Thyroid gland (tissue), 4 donors: ENCODE data around the gene IL27RA. TPM values are rescaled to one million over a fixed set of nuclear protein-coding genes. Genes with fewer than 3 reads are reported as not detected.
A peak's percentile ranks its signal among the peaks of the same experiment; 100 is the strongest.

Experiments used
- DNase-seq, 2 donors: peaks; one replicate each; pipeline ENCODE4 v3.0.0-alpha.2; 2019
- H3K27ac ChIP-seq, 3 donors: fragments of 200-600 bp; sonication (generic); 1 replicate in 2 of 3; 2 replicates in 1 of 3; pipeline ENCODE4 v1.5.1; 2016 to 2019; ENCODE audit warnings: mild to moderate bottlenecking in 1 of 3, moderate library complexity in 1 of 3
- H3K27me3 ChIP-seq: fragments of 200-600 bp; sonication (generic); one replicate; pipeline ENCODE4 v1.5.1; 2019
- H3K36me3 ChIP-seq, 2 donors: fragments of 200-600 bp; sonication (generic); one replicate each; pipeline ENCODE4 v1.5.1; 2016 to 2019
- H3K4me1 ChIP-seq, 2 donors: fragments of 200-600 bp; sonication (generic); one replicate each; pipeline ENCODE4 v1.5.1; 2017 to 2019
- H3K4me3 ChIP-seq, 3 donors: fragments of 200-600 bp; sonication (generic); replicated peaks in 1 of 3; 1 replicate in 2 of 3; 2 replicates in 1 of 3; pipeline ENCODE4 v1.5.1; 2016; ENCODE audit warnings: mild to moderate bottlenecking in 1 of 3
- H3K9me3 ChIP-seq: fragments of 200-600 bp; sonication (generic); one replicate; pipeline ENCODE4 v1.5.1; 2017
- POLR2A ChIP-seq, 2 donors: fragments of 450-650 bp; IDR thresholded peaks; one replicate each; pipeline ENCODE4 v1.6.1; 2017; ENCODE audit warnings: antibody characterized with exemption in 2 of 2, mild to moderate bottlenecking in 2 of 2, moderate library complexity in 1 of 2
- WGBS, 2 donors: methylation state at CpG; one replicate each; pipeline ENCODE4 v1.1.5; 2017; 5-methylcytosine and 5-hydroxymethylcytosine counted together
- intact Hi-C: fragments of 100-400 bp; cut with DNase I; formaldehyde crosslinking; loops from one replicate; pipeline ENCODE4 v1.15.1; 2023
- total RNA-seq, 4 donors: library from RNA; depleted of rRNA; stranded (reverse); fragments of >200 nt; gene quantifications; one replicate each; pipeline ENCODE4 v1.2.3, GENCODE V29; 2016
- TF ChIP-seq, protein P1 (sequence below), 6 experiments: fragments of 200-600 bp in 3 of 6; fragments of 450-650 bp in 3 of 6; sonication (generic) in 3 of 6; IDR thresholded peaks; one replicate each; pipeline ENCODE4 v1.5.1; 2016 to 2019; ENCODE audit warnings: antibody characterized with exemption in 6 of 6, mild to moderate bottlenecking in 2 of 6, inconsistent platforms in 1 of 6, moderate library complexity in 1 of 6

IL27RA gene
- total RNA-seq, 4 donors from 2014 or later: 1.9 to 4.9 (median 3.4) TPM

DNA sequence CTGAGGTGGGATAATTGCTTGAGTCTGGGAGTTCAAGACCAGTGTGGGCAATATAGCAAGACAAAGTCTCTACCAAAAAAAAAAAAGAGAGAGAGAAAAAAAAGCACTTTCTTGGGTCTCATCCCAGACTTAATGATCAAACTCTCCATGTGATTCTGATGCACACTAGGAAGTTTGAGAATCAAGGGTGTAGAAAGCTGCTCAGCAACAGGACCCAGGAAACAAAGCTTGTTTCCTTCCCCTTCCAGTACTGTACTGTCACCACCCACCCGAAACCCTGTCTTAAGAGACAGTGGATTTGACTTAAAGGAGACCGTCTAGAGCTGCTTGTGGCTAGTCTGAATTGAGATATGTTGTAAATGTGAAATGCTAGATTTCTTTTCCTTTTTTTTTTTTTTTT, 46.8 kb downstream of the IL27RA start:
- no peak overlapping the region for H3K4me3 ChIP-seq
- no peaks in the 10 kb centered on the region for H3K27me3 ChIP-seq
- no peak overlapping the region for H3K27ac ChIP-seq
- no peaks in the 10 kb centered on the region for H3K9me3 ChIP-seq
- no peak for DNase-seq
- H3K36me3 ChIP-seq: no peaks in the 10 kb centered on the region
- TF ChIP-seq, protein P1, sequence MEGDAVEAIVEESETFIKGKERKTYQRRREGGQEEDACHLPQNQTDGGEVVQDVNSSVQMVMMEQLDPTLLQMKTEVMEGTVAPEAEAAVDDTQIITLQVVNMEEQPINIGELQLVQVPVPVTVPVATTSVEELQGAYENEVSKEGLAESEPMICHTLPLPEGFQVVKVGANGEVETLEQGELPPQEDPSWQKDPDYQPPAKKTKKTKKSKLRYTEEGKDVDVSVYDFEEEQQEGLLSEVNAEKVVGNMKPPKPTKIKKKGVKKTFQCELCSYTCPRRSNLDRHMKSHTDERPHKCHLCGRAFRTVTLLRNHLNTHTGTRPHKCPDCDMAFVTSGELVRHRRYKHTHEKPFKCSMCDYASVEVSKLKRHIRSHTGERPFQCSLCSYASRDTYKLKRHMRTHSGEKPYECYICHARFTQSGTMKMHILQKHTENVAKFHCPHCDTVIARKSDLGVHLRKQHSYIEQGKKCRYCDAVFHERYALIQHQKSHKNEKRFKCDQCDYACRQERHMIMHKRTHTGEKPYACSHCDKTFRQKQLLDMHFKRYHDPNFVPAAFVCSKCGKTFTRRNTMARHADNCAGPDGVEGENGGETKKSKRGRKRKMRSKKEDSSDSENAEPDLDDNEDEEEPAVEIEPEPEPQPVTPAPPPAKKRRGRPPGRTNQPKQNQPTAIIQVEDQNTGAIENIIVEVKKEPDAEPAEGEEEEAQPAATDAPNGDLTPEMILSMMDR (IDR thresholded peaks at IDR 0.05): no peak
- TF ChIP-seq POLR2A (IDR thresholded peaks at IDR 0.05): no peak
- 78 to 91% methylated on average over 2 of the region's 2 CpGs for WGBS, 2 donors
- intact Hi-C loops: no loop called here
- H3K4me1 ChIP-seq: peaks cover 23 to 27% of the 10 kb centered on the region in 2 donors

GRCh38 chr19:14080887-14081796, 49.6 kb downstream of the IL27RA start:
- WGBS, 2 donors: 1% methylated on average over 49 to 50 of the region's 50 CpGs
- peak overlapping the region; percentile 72 to 89 (median 72) for H3K27ac ChIP-seq
- H3K36me3 ChIP-seq: no peaks in the 10 kb centered on the region
- H3K27me3 ChIP-seq: no peaks in the 10 kb centered on the region
- H3K9me3 ChIP-seq: no peaks in the 10 kb centered on the region
- H3K4me1 ChIP-seq: peaks cover 14 to 20% of the 10 kb centered on the region in 2 donors
- TF ChIP-seq, protein P1 (IDR thresholded peaks at IDR 0.05): peak in 1 of 6 experiments; percentile 19
- peak in 1 of 2 donors; percentile 80 for TF ChIP-seq POLR2A (IDR thresholded peaks at IDR 0.05)
- peak; percentile 99 to 100 for DNase-seq
- H3K4me3 ChIP-seq: peak overlapping the region; percentile 11 to 76 (median 60)
- intact Hi-C loops: no loop called here

DNA sequence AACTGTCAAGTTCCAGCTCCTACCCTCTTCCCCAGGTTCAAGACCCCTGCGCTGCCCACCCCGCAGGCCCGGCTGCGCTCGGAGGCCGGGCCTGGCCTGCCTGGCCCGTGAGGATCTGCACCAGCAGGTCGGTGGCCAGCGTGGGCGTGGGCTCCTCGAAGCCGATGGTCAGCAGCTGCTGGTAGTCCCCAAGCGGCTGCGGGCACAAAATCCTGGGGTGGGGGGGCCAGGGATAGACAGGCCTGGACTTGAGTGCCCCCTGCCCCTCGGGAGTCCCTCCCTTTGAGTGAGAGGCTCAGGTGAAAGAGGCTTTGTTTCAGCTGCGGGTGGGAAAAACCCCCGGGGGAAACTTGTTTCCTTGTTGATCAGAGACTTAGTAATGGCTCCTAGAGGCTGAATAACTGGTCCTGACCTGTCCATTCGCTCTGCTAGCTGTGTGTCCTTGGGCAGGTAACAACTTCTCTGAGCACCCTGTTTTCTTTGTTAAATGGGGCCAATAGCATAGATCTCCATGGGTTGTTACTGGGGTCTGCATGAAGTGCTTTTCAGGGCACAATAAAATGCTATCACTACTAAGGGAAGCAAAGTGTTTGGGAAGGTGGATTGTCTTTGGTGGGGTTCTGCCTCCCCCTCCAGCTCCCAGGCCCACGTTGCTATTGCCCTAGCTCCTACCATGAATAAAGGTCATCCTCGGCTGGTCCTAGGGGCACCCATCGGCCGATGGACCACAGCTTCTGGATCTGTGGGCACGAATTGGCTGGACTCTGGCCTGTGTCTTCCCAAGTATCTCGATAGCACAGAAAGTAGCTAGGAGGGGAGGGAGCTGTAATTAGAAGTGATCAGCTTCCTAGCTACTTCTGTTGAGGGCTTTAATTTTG, 50.5 kb downstream of the IL27RA start:
- peak overlapping the region; percentile 11 to 76 (median 60) for H3K4me3 ChIP-seq
- peak overlapping the region; percentile 61 to 89 (median 72) for H3K27ac ChIP-seq
- TF ChIP-seq, protein P1 (IDR thresholded peaks at IDR 0.05): no peak
- TF ChIP-seq POLR2A (IDR thresholded peaks at IDR 0.05): no peak
- WGBS, 2 donors: 18 to 31% methylated on average over 17 to 23 of the region's 24 CpGs
- DNase-seq: peak; percentile 46 to 61
- intact Hi-C loops: no loop called here
- H3K9me3 ChIP-seq: no peaks in the 10 kb centered on the region
- H3K36me3 ChIP-seq: no peaks in the 10 kb centered on the region
- no peaks in the 10 kb centered on the region for H3K27me3 ChIP-seq
- peaks cover 14 to 28% of the 10 kb centered on the region in 2 donors for H3K4me1 ChIP-seq

DNA sequence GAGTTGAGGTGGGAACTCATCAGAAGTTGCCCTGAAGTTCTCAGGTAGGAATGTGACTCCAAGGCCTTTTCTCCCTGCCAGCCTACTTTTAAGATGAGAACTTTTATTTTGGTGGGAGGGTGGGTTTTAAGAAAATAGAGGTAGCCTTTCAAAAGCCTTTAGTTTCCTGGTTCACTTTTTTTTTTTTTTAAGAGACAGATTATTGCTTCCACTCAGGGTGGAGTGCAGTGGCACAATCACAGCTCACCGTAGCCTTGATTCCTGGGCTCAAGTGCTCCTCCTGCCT, 51.1 kb downstream of the IL27RA start:
- Histone ChIP-seq H3K36me3 (no peaks in the 10 kb centered on the region), H3K4me1 (peaks cover 14 to 30% of the 10 kb centered on the region in 2 donors), H3K27ac (no peak overlapping the region), H3K27me3 (no peaks in the 10 kb centered on the region), H3K9me3 (no peaks in the 10 kb centered on the region), H3K4me3 (peak overlapping the region in 1 of 3 donors; percentile 76)
- intact Hi-C loops: no loop called here
- no peak for TF ChIP-seq POLR2A (IDR thresholded peaks at IDR 0.05)
- TF ChIP-seq, protein P1 (IDR thresholded peaks at IDR 0.05): no peak
- no peak for DNase-seq
- 0 to 46% methylated on average over 1 of the region's 1 CpG for WGBS, 2 donors
